Measurements from ENCODE around the gene ZNHIT3. TPM values are rescaled to one million over a fixed set of nuclear protein-coding genes. Genes with fewer than 3 reads are reported as not detected.

The ZNHIT3 gene
- total and polyA plus RNA-seq, 2 donors from 2014 or later = 25.4 to 60.9 TPM

GRCh38 chr17:36512641-36513040, 26.2 kb downstream of the ZNHIT3 start:
- TF ChIP-seq CTCF (IDR thresholded peaks at IDR 0.05; ENCODE audit: borderline replicate concordance, extremely low read depth, insufficient read depth) = no peak
- DNase-seq (no peak), FAIRE-seq (no peak)
- Histone ChIP-seq H3K4me1 (ENCODE audit: control insufficient read depth in 2 of 3, insufficient read depth in 2 of 3, low read depth in 1 of 3, low read length in 3 of 3) (no peaks in the 10 kb centered on the region), H3K36me3 (ENCODE audit: control insufficient read depth in 2 of 3, insufficient read depth in 3 of 3, low read length in 3 of 3) (peaks cover 0 to 7% (median 3%) of the 10 kb centered on the region in 3 donors), H3K27ac (ENCODE audit: low read depth in 2 of 2, low read length in 2 of 2) (no peak overlapping the region), H3K9me3 (ENCODE audit: control insufficient read depth in 2 of 3, insufficient read depth in 1 of 3, low read length in 3 of 3) (no peaks in the 10 kb centered on the region), H3K27me3 (ENCODE audit: control insufficient read depth, insufficient read depth, low read length) (no peaks in the 10 kb centered on the region), H3K4me3 (ENCODE audit: low read length in 3 of 3) (no peak overlapping the region), H3K9ac (ENCODE audit: low read length in 3 of 3) (no peak overlapping the region)
- intact Hi-C loops (cut with DNase I) = no loop called here

- no peaks in the 10 kb centered on the region for H3K4me1 ChIP-seq (ENCODE audit: control insufficient read depth in 2 of 3, insufficient read depth in 2 of 3, low read depth in 1 of 3, low read length in 3 of 3)
- no peak overlapping the region for H3K27ac ChIP-seq (ENCODE audit: low read depth in 2 of 2, low read length in 2 of 2)
- intact Hi-C loops (cut with DNase I) = no loop called here
- FAIRE-seq (no peak), DNase-seq (no peak)
- H3K4me3 ChIP-seq (ENCODE audit: low read length in 3 of 3) = no peak overlapping the region
- TF ChIP-seq CTCF (IDR thresholded peaks at IDR 0.05; ENCODE audit: borderline replicate concordance, extremely low read depth, insufficient read depth) = no peak
- H3K9me3 ChIP-seq (ENCODE audit: control insufficient read depth in 2 of 3, insufficient read depth in 1 of 3, low read length in 3 of 3) = no peaks in the 10 kb centered on the region
- H3K9ac ChIP-seq (ENCODE audit: low read length in 3 of 3) = no peak overlapping the region
- no peaks in the 10 kb centered on the region for H3K27me3 ChIP-seq (ENCODE audit: control insufficient read depth, insufficient read depth, low read length)
- H3K36me3 ChIP-seq (ENCODE audit: control insufficient read depth in 2 of 3, insufficient read depth in 3 of 3, low read length in 3 of 3) = peaks cover 0 to 7% (median 3%) of the 10 kb centered on the region in 3 donors
These were observed 28.4 kb downstream of the ZNHIT3 start for GRCh38 chr17:36514856-36515255.

- no peak for DNase-seq
- H3K36me3 ChIP-seq (ENCODE audit: control insufficient read depth in 2 of 3, insufficient read depth in 3 of 3, low read length in 3 of 3) = peaks cover 0 to 7% (median 3%) of the 10 kb centered on the region in 3 donors
- no peak overlapping the region for H3K27ac ChIP-seq (ENCODE audit: low read depth in 2 of 2, low read length in 2 of 2)
- H3K4me3 ChIP-seq (ENCODE audit: low read length in 3 of 3) = no peak overlapping the region
- H3K9ac ChIP-seq (ENCODE audit: low read length in 3 of 3) = no peak overlapping the region
- intact Hi-C loops (cut with DNase I) = no loop called here
- H3K9me3 ChIP-seq (ENCODE audit: control insufficient read depth in 2 of 3, insufficient read depth in 1 of 3, low read length in 3 of 3) = no peaks in the 10 kb centered on the region
- no peak for TF ChIP-seq CTCF (IDR thresholded peaks at IDR 0.05; ENCODE audit: borderline replicate concordance, extremely low read depth, insufficient read depth)
- no peak for FAIRE-seq
- H3K27me3 ChIP-seq (ENCODE audit: control insufficient read depth, insufficient read depth, low read length) = no peaks in the 10 kb centered on the region
- no peaks in the 10 kb centered on the region for H3K4me1 ChIP-seq (ENCODE audit: control insufficient read depth in 2 of 3, insufficient read depth in 2 of 3, low read depth in 1 of 3, low read length in 3 of 3)
These were observed 29.4 kb downstream of the ZNHIT3 start for GRCh38 chr17:36515837-36516236.

GRCh38 chr17:36523113-36523512, 36.6 kb downstream of the ZNHIT3 start:
- DNase-seq (no peak), FAIRE-seq (no peak)
- H3K4me1 ChIP-seq (ENCODE audit: control insufficient read depth in 2 of 3, insufficient read depth in 2 of 3, low read depth in 1 of 3, low read length in 3 of 3) = no peaks in the 10 kb centered on the region
- H3K9me3 ChIP-seq (ENCODE audit: control insufficient read depth in 2 of 3, insufficient read depth in 1 of 3, low read length in 3 of 3) = no peaks in the 10 kb centered on the region
- H3K27me3 ChIP-seq (ENCODE audit: control insufficient read depth, insufficient read depth, low read length) = no peaks in the 10 kb centered on the region
- no peak for TF ChIP-seq CTCF (IDR thresholded peaks at IDR 0.05; ENCODE audit: borderline replicate concordance, extremely low read depth, insufficient read depth)
- peaks cover 0 to 20% (median 20%) of the 10 kb centered on the region in 3 donors for H3K36me3 ChIP-seq (ENCODE audit: control insufficient read depth in 2 of 3, insufficient read depth in 3 of 3, low read length in 3 of 3)
- no peak overlapping the region for H3K27ac ChIP-seq (ENCODE audit: low read depth in 2 of 2, low read length in 2 of 2)
- intact Hi-C loops (cut with DNase I) = no loop called here
- H3K4me3 ChIP-seq (ENCODE audit: low read length in 3 of 3) = no peak overlapping the region
- H3K9ac ChIP-seq (ENCODE audit: low read length in 3 of 3) = no peak overlapping the region

Measured in kidney (tissue), 14 donors.